Thyroid gland (tissue), 4 donors: ENCODE results near the gene LRCH1.

Experiments
- CTCF ChIP-seq, 6 experiments: fragments of 200-600 bp in 3 of 6; fragments of 450-650 bp in 3 of 6; sonication (generic) in 3 of 6; IDR thresholded peaks; one replicate each; pipeline ENCODE4 v1.5.1; 2016 to 2019; ENCODE audit warnings: antibody characterized with exemption in 6 of 6, mild to moderate bottlenecking in 2 of 6, inconsistent platforms in 1 of 6, moderate library complexity in 1 of 6
- POLR2A ChIP-seq, 2 donors: fragments of 450-650 bp; IDR thresholded peaks; one replicate each; pipeline ENCODE4 v1.6.1; 2017; ENCODE audit warnings: antibody characterized with exemption in 2 of 2, mild to moderate bottlenecking in 2 of 2, moderate library complexity in 1 of 2

- no peak for TF ChIP-seq POLR2A (IDR thresholded peaks at IDR 0.05)
- no peak for TF ChIP-seq CTCF (IDR thresholded peaks at IDR 0.05)
Measured at GRCh38 chr13:46609052-46609451, 56.1 kb downstream of the LRCH1 start.
